A172 (cell line): ENCODE results near the gene HDLBP. TPM values are rescaled to one million over a fixed set of nuclear protein-coding genes. Genes with fewer than 3 reads are reported as not detected.

Source experiments
- DNase-seq: peaks from one replicate; pipeline ENCODE4 v3.0.0-alpha.2; 2015; ENCODE audit warnings: low spot score
- total RNA-seq: library from RNA; depleted of rRNA; stranded (reverse); fragments of >200 nt; shearing (Covaris generic); gene quantifications from 2 replicates; pipeline ENCODE4 v1.2.3, GENCODE V29; 2014; rRNA removed

Gene HDLBP
- 458 and 509 TPM in 2 replicates for total RNA-seq

GRCh38 chr2:241315093-241315878 lies at the start of gene HDLBP:
HDLBP (minus strand) TSS chr2:241315672; CDS start chr2:241266869, 48,803 bp downstream.
- DNase-seq: peak; percentile 97

- DNase-seq: no peak
Measured at GRCh38 chr2:241364781-241365180, 49.3 kb upstream of the HDLBP start.

GRCh38 chr2:241363426-241363825 lies 48.0 kb upstream of the HDLBP start:
- no peak for DNase-seq

- no peak for DNase-seq
Measured at GRCh38 chr2:241359481-241360045, 44.1 kb upstream of the HDLBP start.

- DNase-seq: no peak
Measured at GRCh38 chr2:241358470-241358869, 43.0 kb upstream of the HDLBP start.

- DNase-seq: no peak
Measured at GRCh38 chr2:241357531-241357930, 42.1 kb upstream of the HDLBP start.

- no peak for DNase-seq
Measured at GRCh38 chr2:241356871-241357260, 41.4 kb upstream of the HDLBP start.

GRCh38 chr2:241355983-241356870 lies 40.8 kb upstream of the HDLBP start, which contains the start of gene FARP2:
FARP2 (plus strand) TSS chr2:241356285; CDS start chr2:241373108, 16,823 bp downstream.
- DNase-seq: peak; percentile 95

GRCh38 chr2:241354668-241355658 lies 39.5 kb upstream of the HDLBP start:
- peak; percentile 36 for DNase-seq

GRCh38 chr2:241352227-241352626 lies 36.8 kb upstream of the HDLBP start:
- DNase-seq: no peak

- no peak for DNase-seq
Measured at GRCh38 chr2:241351640-241352031, 36.2 kb upstream of the HDLBP start.

GRCh38 chr2:241350878-241351639 lies 35.6 kb upstream of the HDLBP start:
- DNase-seq: no peak

- DNase-seq: no peak
Measured at GRCh38 chr2:241350530-241350877, 35.0 kb upstream of the HDLBP start.

- no peak for DNase-seq
Measured at GRCh38 chr2:241349941-241350340, 34.5 kb upstream of the HDLBP start.

- no peak for DNase-seq
Measured at GRCh38 chr2:241344925-241345651, 29.6 kb upstream of the HDLBP start.

- DNase-seq: no peak
Measured at GRCh38 chr2:241340631-241341163, 25.2 kb upstream of the HDLBP start.

GRCh38 chr2:241339839-241340630 lies 24.6 kb upstream of the HDLBP start:
- DNase-seq: no peak

- DNase-seq: no peak
Measured at GRCh38 chr2:241334813-241335212, 19.3 kb upstream of the HDLBP start.

GRCh38 chr2:241330616-241330981 lies 15.1 kb upstream of the HDLBP start:
- DNase-seq: no peak
